ENCODE data around the gene AFDN.
A peak's percentile ranks its signal among the peaks of the same experiment; 100 is the strongest.

AFDN gene

GRCh38 chr6:168007592-168008338, 181.1 kb downstream of the AFDN start:
- Histone ChIP-seq H3K9me3 (replicated peaks in 1 of 11) (peaks cover 49 to 74% (median 58%) of the 10 kb centered on the region in 11 experiments), H3K36me3 (peaks cover 0 to 38% (median 5%) of the 10 kb centered on the region in 11 experiments; a peak in 8 of 22 replicates), H4K20me1 (no peaks in the 10 kb centered on the region), H3K27ac (peak overlapping the region in 10 of 11 experiments; percentile 73 to 97 (median 92); a peak in 21 of 22 replicates), H3K4me1 (peaks cover 29 to 66% (median 54%) of the 10 kb centered on the region in 10 experiments), H3K9ac (peak overlapping the region in 10 of 11 experiments; percentile 57 to 84 (median 80); a peak in 19 of 22 replicates), H3K27me3 (no peaks in the 10 kb centered on the region), H3K4me3 (peak overlapping the region in 3 of 10 experiments; percentile 11 to 44 (median 16); a peak in 4 of 20 replicates), H3K4me2 (peak overlapping the region; percentile 30 to 83 (median 73))
- TF ChIP-seq Cebpa-rat (IDR thresholded peaks at IDR 0.05), result peak; percentile 89 to 100 (median 100)

- Histone ChIP-seq H3K4me1 (peaks cover 20 to 66% (median 48%) of the 10 kb centered on the region in 10 experiments), H3K4me2 (no peak overlapping the region), H4K20me1 (no peaks in the 10 kb centered on the region), H3K36me3 (peaks cover 0 to 42% (median 5%) of the 10 kb centered on the region in 11 experiments; a peak in 8 of 22 replicates), H3K9ac (no peak overlapping the region), H3K27ac (peak overlapping the region in 9 of 11 experiments; percentile 87 to 97 (median 93); a peak in 17 of 22 replicates), H3K9me3 (replicated peaks in 1 of 11) (peaks cover 52 to 86% (median 73%) of the 10 kb centered on the region in 11 experiments), H3K4me3 (no peak overlapping the region), H3K27me3 (no peaks in the 10 kb centered on the region)
- no peak for TF ChIP-seq Cebpa-rat (IDR thresholded peaks at IDR 0.05)
These were observed 182.6 kb downstream of the AFDN start for GRCh38 chr6:168009331-168009730.

GRCh38 chr6:168011291-168011690, 184.6 kb downstream of the AFDN start:
- Histone ChIP-seq H3K4me2 (no peak overlapping the region), H3K4me3 (no peak overlapping the region)
- no peak for TF ChIP-seq Cebpa-rat (IDR thresholded peaks at IDR 0.05)

GRCh38 chr6:168012431-168013249, 185.9 kb downstream of the AFDN start:
- peaks cover 20 to 47% (median 31%) of the 10 kb centered on the region in 10 experiments for H3K4me1 ChIP-seq
- H3K36me3 ChIP-seq, result peaks cover 0 to 38% (median 4%) of the 10 kb centered on the region in 11 experiments; a peak in 8 of 22 replicates
- no peak for TF ChIP-seq Cebpa-rat (IDR thresholded peaks at IDR 0.05)
- H3K27ac ChIP-seq, result peak overlapping the region in 6 of 11 experiments; percentile 36 to 56 (median 45); a peak in 11 of 22 replicates
- H3K9ac ChIP-seq, result no peak overlapping the region
- H3K27me3 ChIP-seq, result peaks cover 0 to 6% (median 0%) of the 10 kb centered on the region in 11 experiments; a peak in 1 of 22 replicates
- peak overlapping the region in 6 of 11 experiments; percentile 11 to 60 (median 41); a peak in 9 of 22 replicates for H3K4me2 ChIP-seq
- H3K9me3 ChIP-seq (replicated peaks in 1 of 11), result peaks cover 71 to 97% (median 82%) of the 10 kb centered on the region in 11 experiments
- peak overlapping the region in 1 of 10 experiments; percentile 3; a peak in 3 of 20 replicates for H3K4me3 ChIP-seq
- H4K20me1 ChIP-seq, result no peaks in the 10 kb centered on the region

More at GRCh38 chr6:168011291-168011690, 184.6 kb downstream of the AFDN start:
- peaks cover 0 to 38% (median 4%) of the 10 kb centered on the region in 11 experiments; a peak in 8 of 22 replicates for H3K36me3 ChIP-seq
- 0 out of 22 replicates have a peak overlapping the region, but pooled peaks of 1 of the 11 experiments have one; percentile 13 for H3K27ac ChIP-seq
- no peaks in the 10 kb centered on the region for H4K20me1 ChIP-seq
- peaks cover 0 to 6% (median 0%) of the 10 kb centered on the region in 11 experiments; a peak in 1 of 22 replicates for H3K27me3 ChIP-seq
- peaks cover 68 to 86% (median 77%) of the 10 kb centered on the region in 11 experiments for H3K9me3 ChIP-seq (replicated peaks in 1 of 11)
- peaks cover 28 to 51% (median 38%) of the 10 kb centered on the region in 10 experiments for H3K4me1 ChIP-seq
- H3K9ac ChIP-seq, result no peak overlapping the region

GRCh38 chr6:168013250-168013915, 186.7 kb downstream of the AFDN start:
- Histone ChIP-seq H3K27me3 (peaks cover 0 to 6% (median 0%) of the 10 kb centered on the region in 11 experiments; a peak in 1 of 22 replicates), H3K9ac (no peak overlapping the region), H3K4me2 (peak overlapping the region in 8 of 11 experiments; percentile 11 to 68 (median 41); a peak in 15 of 22 replicates), H4K20me1 (no peaks in the 10 kb centered on the region), H3K4me1 (peaks cover 15 to 39% (median 25%) of the 10 kb centered on the region in 10 experiments), H3K36me3 (peaks cover 0 to 38% (median 4%) of the 10 kb centered on the region in 11 experiments; a peak in 8 of 22 replicates), H3K4me3 (no peak overlapping the region; a peak in 1 of 20 replicates), H3K27ac (peak overlapping the region in 5 of 11 experiments; percentile 40 to 56 (median 47); a peak in 9 of 22 replicates), H3K9me3 (replicated peaks in 1 of 11) (peaks cover 65 to 96% (median 78%) of the 10 kb centered on the region in 11 experiments)
- TF ChIP-seq Cebpa-rat (IDR thresholded peaks at IDR 0.05), result no peak

- H3K4me2 ChIP-seq, result no peak overlapping the region; a peak in 1 of 22 replicates
- H4K20me1 ChIP-seq, result no peaks in the 10 kb centered on the region
- H3K27me3 ChIP-seq, result peaks cover 0 to 6% (median 0%) of the 10 kb centered on the region in 11 experiments; a peak in 1 of 22 replicates
- TF ChIP-seq Cebpa-rat (IDR thresholded peaks at IDR 0.05), result no peak
- H3K9ac ChIP-seq, result no peak overlapping the region
- no peak overlapping the region for H3K27ac ChIP-seq
- peaks cover 0 to 31% (median 4%) of the 10 kb centered on the region in 11 experiments; a peak in 8 of 22 replicates for H3K36me3 ChIP-seq
- H3K4me3 ChIP-seq, result no peak overlapping the region
- peaks cover 55 to 96% (median 75%) of the 10 kb centered on the region in 11 experiments for H3K9me3 ChIP-seq (replicated peaks in 1 of 11)
- peaks cover 15 to 31% (median 25%) of the 10 kb centered on the region in 10 experiments for H3K4me1 ChIP-seq
These were observed 187.7 kb downstream of the AFDN start for GRCh38 chr6:168014428-168014827.

- H3K27me3 ChIP-seq, result peaks cover 0 to 6% (median 0%) of the 10 kb centered on the region in 11 experiments; a peak in 1 of 22 replicates
- H3K9me3 ChIP-seq (replicated peaks in 1 of 11), result peaks cover 49 to 96% (median 73%) of the 10 kb centered on the region in 11 experiments
These were observed 188.3 kb downstream of the AFDN start for GRCh38 chr6:168015009-168015408.

More at GRCh38 chr6:168015009-168015408, 188.3 kb downstream of the AFDN start:
- TF ChIP-seq Cebpa-rat (IDR thresholded peaks at IDR 0.05), result no peak
- Histone ChIP-seq H3K36me3 (peaks cover 0 to 26% (median 4%) of the 10 kb centered on the region in 11 experiments; a peak in 8 of 22 replicates), H3K4me2 (peak overlapping the region in 6 of 11 experiments; percentile 39 to 62 (median 51); a peak in 10 of 22 replicates), H3K9ac (no peak overlapping the region), H3K4me3 (0 out of 20 replicates have a peak overlapping the region, but pooled peaks of 1 of the 10 experiments have one; percentile 16), H3K4me1 (peaks cover 15 to 31% (median 25%) of the 10 kb centered on the region in 10 experiments), H3K27ac (no peak overlapping the region), H4K20me1 (no peaks in the 10 kb centered on the region)

Measured in BLaER1 treated with 17β-estradiol and CSF1 and Interleukin-3, amounts not matched to agents 10 nM and 100 nM (cell line).